K562 (cell line): Measurements from ENCODE around the gene SPIRE1. TPM values are rescaled to one million over a fixed set of nuclear protein-coding genes. Genes with fewer than 3 reads are reported as not detected.

ENCODE experiments used
- ATAC-seq: fragments of 200-7000 bp; cut with Tn5 transposase; 3 replicates; pipeline ENCODE4 v1.9.1; 2020; ENCODE audit warnings: moderate library complexity
- BruUV-seq: library from RNA; stranded (reverse); fragments of 400-500 nt; replicated peaks from 2 replicates; lab custom pipeline; 2021; lab: Mats Ljungman, UMichigan
- CTCF ChIA-PET: fragments of 300-600 bp; formaldehyde crosslinking; extraction: SDS; loops from one replicate; lab custom pipeline; 2021; ENCODE audit warnings: low intra/inter-chr PET ratio; lab: Yijun Ruan, JAX
- POLR2A ChIA-PET: fragments of 300-600, 350-650 bp; sonication (Branson Sonifier 250); formaldehyde crosslinking; extraction: SDS; loops from one replicate; lab custom pipeline; 2021; ENCODE audit warnings: antibody characterized with exemption, inconsistent platforms; lab: Yijun Ruan, JAX
- DNase-seq, 4 experiments: peaks; one replicate each; pipeline versions ENCODE4 v3.0.0 to v3.0.0-alpha.2; 2011 to 2018; ENCODE audit warnings: low spot score in 3 of 4, mixed read lengths in 3 of 4; ENCODE audit errors: extremely low read depth in 1 of 4
- FAIRE-seq: peaks from 2 replicates; lab custom pipeline; 2011; peaks lifted over from hg19 to GRCh38; lab: Jason Lieb, UNC
- H2AFZ ChIP-seq: 2 replicates; pipeline ENCODE4 v1.6.0; 2011; ENCODE audit warnings: low read depth, low read length, control low read depth, inconsistent platforms
- H3K27ac ChIP-seq: fragments of 200-600 bp; 3 replicates; pipeline ENCODE4 v1.8.0; 2011; ENCODE audit warnings: low read depth, mild to moderate bottlenecking, control low read depth, inconsistent platforms, low read length, moderate library complexity, mixed read lengths; ENCODE audit errors: extremely low read depth
- H3K27me3 ChIP-seq, 2 experiments: fragments of 300-600 bp in 1 of 2; 2 replicates in 1 of 2; 3 replicates in 1 of 2; pipeline versions ENCODE4 v1.6.0 to v1.8.0; 2011; ENCODE audit warnings: inconsistent platforms in 2 of 2, low read length in 2 of 2, mild to moderate bottlenecking in 1 of 2, mixed read lengths in 1 of 2, moderate library complexity in 1 of 2; ENCODE audit not compliant: control insufficient read depth in 2 of 2, insufficient read depth in 2 of 2
- H3K36me3 ChIP-seq: fragments of 300-600 bp; 3 replicates; pipeline ENCODE4 v1.8.0; 2011; ENCODE audit warnings: mild to moderate bottlenecking, low read length, inconsistent platforms; ENCODE audit not compliant: control insufficient read depth, insufficient read depth
- H3K4me1 ChIP-seq, 2 experiments: fragments of 200-600 bp in 1 of 2; replicated peaks in 1 of 2; 2 replicates in 1 of 2; 3 replicates in 1 of 2; pipeline versions ENCODE4 v1.5.1 to v1.8.0; 2011; ENCODE audit warnings: inconsistent platforms in 2 of 2, low read length in 2 of 2, mild to moderate bottlenecking in 1 of 2, mixed read lengths in 1 of 2, moderate library complexity in 1 of 2; ENCODE audit not compliant: control insufficient read depth in 2 of 2, insufficient read depth in 2 of 2
- H3K4me2 ChIP-seq: 2 replicates; pipeline ENCODE4 v1.6.1; 2011; ENCODE audit warnings: low read length, control low read depth, inconsistent platforms, mixed read lengths; ENCODE audit not compliant: insufficient read depth
- H3K4me3 ChIP-seq: fragments of 200-600 bp; sonication (generic), shearing (Covaris generic); 2 replicates; pipeline ENCODE4 v1.5.1; 2016; ENCODE audit warnings: control low read depth, inconsistent platforms
- H3K79me2 ChIP-seq: fragments of 200-600 bp; 3 replicates; pipeline ENCODE4 v1.8.0; 2011; ENCODE audit warnings: low read length, inconsistent platforms; ENCODE audit not compliant: control insufficient read depth, insufficient read depth
- H3K9ac ChIP-seq, 2 experiments: 2 replicates each; pipeline versions ENCODE4 v1.6.0 to v1.6.1; 2011; ENCODE audit warnings: low read depth in 2 of 2, low read length in 2 of 2, control low read depth in 1 of 2, inconsistent platforms in 1 of 2, mild to moderate bottlenecking in 1 of 2, mixed read lengths in 1 of 2; ENCODE audit not compliant: insufficient read depth in 1 of 2
- H3K9me1 ChIP-seq: one replicate; pipeline ENCODE4 v1.6.0; 2011; ENCODE audit warnings: inconsistent platforms, mild to moderate bottlenecking, low read length, moderate library complexity; ENCODE audit not compliant: control insufficient read depth, insufficient read depth
- H3K9me3 ChIP-seq: replicated peaks from 2 replicates; pipeline ENCODE4 v1.5.1; 2011; ENCODE audit warnings: low read depth, low read length, inconsistent platforms; ENCODE audit not compliant: control insufficient read depth, insufficient read depth
- H4K20me1 ChIP-seq: replicated peaks from 2 replicates; pipeline ENCODE4 v1.6.1; 2011; ENCODE audit warnings: low read length, inconsistent platforms, mixed read lengths; ENCODE audit not compliant: control insufficient read depth, insufficient read depth
- PBX2 ChIP-seq, 2 experiments: IDR thresholded peaks in 1 of 2; conservative IDR thresholded peaks in 1 of 2; 2 replicates each; pipeline ENCODE4 v1.6.1; 2016; ENCODE audit warnings: low read depth in 2 of 2, mild to moderate bottlenecking in 1 of 2, missing compliant biosample characterization in 1 of 2, missing genetic modification characterization in 1 of 2, moderate library complexity in 1 of 2
- RFX5 ChIP-seq: IDR thresholded peaks from 2 replicates; pipeline ENCODE4 v1.6.1; 2011; ENCODE audit warnings: low read depth, mild to moderate bottlenecking, improper control_type of control experiment, low read length
- WGBS: fragments of 100-300 bp; shearing (Covaris generic); methylation state at CpG from one replicate; pipeline ENCODE4 v1.1.6; 2016; ENCODE audit warnings: low coverage, mixed read lengths; ENCODE audit not compliant: insufficient coverage; ENCODE audit errors: missing lambda C conversion rate; 5-methylcytosine and 5-hydroxymethylcytosine counted together
- in situ Hi-C: fragments of 300-500 bp; cut with MboI; formaldehyde crosslinking; loops from 4 replicates; pipeline ENCODE4 v1.15.0; 2018; ENCODE audit warnings: inconsistent platforms, mixed read lengths
- intact Hi-C: fragments of 100-400 bp; cut with micrococcal nuclease; formaldehyde crosslinking; loops from 2 replicates; pipeline ENCODE4 v1.14.2; 2022
- polyA plus RNA-seq, 8 experiments: library from polyadenylated mRNA; depleted of rRNA in 4 of 8; stranded (reverse) in 5 of 8; unstranded in 3 of 8; fragments of >200 nt; fragmentation: Nextera tagmentation in 2 of 8; fragmentation: Illumina TruSeq in 1 of 8; extraction: Ambion mirVana in 2 of 8; extraction: Trizol in 1 of 8; gene quantifications; 2 replicates each; pipeline versions ENCODE4 v1.2.1 to v1.2.3, GENCODE V29; 2011 to 2014; ENCODE audit warnings: inconsistent platforms in 1 of 8, missing spikeins in 1 of 8
- total RNA-seq, 7 experiments: library from RNA; depleted of rRNA in 6 of 7; stranded (reverse); fragments of >200 nt in 6 of 7; fragmentation: Illumina TruSeq in 2 of 7; extraction: Trizol in 2 of 7; gene quantifications; 2 replicates each; pipeline versions ENCODE4 v1.2.1 to v1.2.3, GENCODE V29; 2011 to 2021; ENCODE audit warnings: low replicate concordance in 1 of 7

SPIRE1 gene
- total and polyA plus RNA-seq, 9 of the 15 experiments (the other 6 are each of a cell fraction or from before 2014, with no cell fraction given): 2.9 to 14.0 (median 10.2) TPM

GRCh38 chr18:12518832-12519531 lies 138.9 kb downstream of the SPIRE1 start:
- no peak for TF ChIP-seq PBX2 (CRISPR knock-in tag; IDR thresholded peaks at IDR 0.05; ENCODE audit: low read depth)
- TF ChIP-seq PBX2 (tag; conservative IDR thresholded peaks at IDR 0.05; ENCODE audit: low read depth): 0 out of 2 replicates have a peak, but pooled peaks have one; percentile 6
- no peak for TF ChIP-seq RFX5
- no peaks in the 10 kb centered on the region for H3K27me3 ChIP-seq
- ChIA-PET CTCF (no interaction called here), POLR2A (interaction anchor here (0.7 to 1.3 kb wide), 2 partner anchors 15 to 48 kb away, joined by 3 to 4 read pairs; no protein-coding TSS in a partner anchor)
- H4K20me1 ChIP-seq: no peaks in the 10 kb centered on the region
- intact Hi-C loops: no loop called here
- BruUV-seq: no TSS peak
- H3K9me3 ChIP-seq: no peaks in the 10 kb centered on the region
- no peak for ATAC-seq
- H3K4me2 ChIP-seq: no peak overlapping the region
- 0 out of 5 replicates have a peak, but pooled peaks cover 0 to 8% of the 10 kb centered on the region in 2 experiments for H3K4me1 ChIP-seq
- no peaks in the 10 kb centered on the region for H3K79me2 ChIP-seq
- FAIRE-seq: no peak
- WGBS: 77% methylated on average over 6 of the region's 6 CpGs
- DNase-seq: no peak
- H3K9me1 ChIP-seq: no peaks in the 10 kb centered on the region
- no peaks in the 10 kb centered on the region for H3K36me3 ChIP-seq
- H3K9ac ChIP-seq: no peak overlapping the region
- in situ Hi-C loops: no loop called here
- H3K27ac ChIP-seq: no peak overlapping the region
- H3K4me3 ChIP-seq: no peak overlapping the region
- H2AFZ ChIP-seq: no peak overlapping the region
